GM21717 (cell line): ENCODE results near the gene PLCB1.
A peak's percentile ranks its signal among the peaks of the same experiment; 100 is the strongest.

Source experiments
- ATAC-seq: cut with Tn5 transposase; IDR thresholded peaks from one replicate; pipeline ENCODE4 v1.9.1; 2021; ENCODE audit warnings: mild to moderate bottlenecking, moderate library complexity; ENCODE audit not compliant: unreplicated experiment

PLCB1 gene

DNA sequence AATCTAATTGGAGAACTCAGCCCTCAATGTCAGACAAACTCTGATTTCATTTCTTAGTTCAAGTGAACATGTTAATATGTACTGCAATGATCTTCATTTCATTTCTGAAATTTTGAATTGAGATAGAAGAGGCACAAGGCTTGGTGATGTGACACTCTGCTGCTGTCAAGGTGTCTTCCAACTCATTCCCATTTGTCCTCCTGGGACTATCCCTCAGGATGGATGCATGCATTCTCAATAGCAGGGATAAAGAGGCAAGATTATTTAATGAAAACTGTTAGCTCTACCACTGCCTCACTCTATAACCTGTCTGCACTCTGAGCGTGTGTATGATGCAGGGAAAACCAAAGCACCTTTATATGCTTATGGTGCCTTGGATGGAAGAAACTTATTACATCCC is 78.7 kb downstream of the PLCB1 start:
- no peak for ATAC-seq

DNA sequence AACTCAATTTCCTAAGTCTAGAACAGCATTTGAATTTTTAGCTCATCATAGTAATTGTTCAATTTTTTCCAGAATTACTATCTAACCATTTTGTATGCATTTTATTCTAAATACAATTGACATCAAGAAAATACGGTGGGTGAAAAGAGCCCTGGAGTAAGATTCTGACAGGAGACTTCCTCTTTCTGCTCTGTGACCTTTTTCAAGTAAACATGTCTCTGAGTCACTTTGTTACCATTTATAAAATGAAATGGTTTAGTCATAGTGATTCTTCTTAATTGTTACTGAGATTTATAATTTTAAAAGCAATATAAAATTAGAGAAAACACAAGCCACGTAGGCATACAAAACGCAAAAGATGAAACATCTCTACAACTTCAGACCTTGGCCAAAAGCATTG is 80.2 kb downstream of the PLCB1 start:
- ATAC-seq, result no peak

DNA sequence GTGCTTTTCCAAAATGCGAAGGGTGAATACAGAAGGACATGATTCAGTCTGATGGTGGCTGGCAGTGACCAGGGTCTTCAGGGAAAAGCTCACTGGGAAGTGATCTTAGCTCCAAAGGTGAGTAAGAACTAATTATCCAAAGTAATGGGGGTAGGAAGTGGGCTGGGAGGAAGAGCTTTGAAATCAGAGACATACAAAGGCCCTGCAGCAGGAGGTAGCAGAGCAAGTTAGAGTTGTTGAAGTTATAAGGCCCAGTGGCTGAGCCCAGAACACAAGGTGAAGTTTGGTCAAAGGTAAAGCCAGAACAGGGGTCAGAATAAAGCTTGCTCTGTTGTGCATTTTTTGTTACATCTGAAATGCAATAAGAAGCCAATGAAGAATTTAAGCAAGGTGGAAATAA is 81.2 kb downstream of the PLCB1 start:
- ATAC-seq, result no peak

DNA sequence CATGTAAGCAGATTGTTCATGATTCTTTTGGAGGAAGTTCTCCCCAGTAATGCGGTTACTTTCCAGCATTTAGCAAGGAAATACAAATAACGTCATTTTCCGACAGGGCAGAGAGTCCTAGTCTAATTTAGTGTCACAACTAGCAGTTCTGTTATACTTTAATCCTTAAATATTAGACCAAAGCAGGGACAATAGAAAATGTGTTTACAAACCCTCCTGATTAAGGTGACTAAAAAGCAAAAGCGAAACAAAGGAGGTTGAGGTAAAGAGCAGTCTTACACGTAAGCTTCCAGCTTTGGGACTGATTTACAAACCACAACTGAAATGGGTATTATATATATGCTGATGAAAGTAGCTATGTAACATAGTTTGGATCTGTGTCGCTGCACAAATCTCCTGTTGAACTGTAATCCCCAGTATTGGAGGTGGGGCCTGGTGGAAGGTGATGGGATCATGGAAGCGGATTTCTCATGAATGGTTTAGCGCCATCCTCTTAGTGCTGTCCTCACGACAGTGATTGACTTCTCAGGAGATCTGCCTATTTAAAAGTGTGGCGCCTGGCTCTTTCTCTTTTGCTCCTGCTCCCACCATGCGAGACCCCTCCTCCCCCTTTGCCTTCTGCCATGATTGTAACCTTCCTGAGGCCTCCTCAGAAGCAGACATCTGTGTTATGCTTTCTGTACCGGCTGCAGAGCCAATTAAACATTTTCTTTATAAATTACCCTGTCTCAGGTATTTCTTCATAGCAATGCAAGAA is 81.9 kb downstream of the PLCB1 start:
- ATAC-seq, result peak; percentile 90

DNA sequence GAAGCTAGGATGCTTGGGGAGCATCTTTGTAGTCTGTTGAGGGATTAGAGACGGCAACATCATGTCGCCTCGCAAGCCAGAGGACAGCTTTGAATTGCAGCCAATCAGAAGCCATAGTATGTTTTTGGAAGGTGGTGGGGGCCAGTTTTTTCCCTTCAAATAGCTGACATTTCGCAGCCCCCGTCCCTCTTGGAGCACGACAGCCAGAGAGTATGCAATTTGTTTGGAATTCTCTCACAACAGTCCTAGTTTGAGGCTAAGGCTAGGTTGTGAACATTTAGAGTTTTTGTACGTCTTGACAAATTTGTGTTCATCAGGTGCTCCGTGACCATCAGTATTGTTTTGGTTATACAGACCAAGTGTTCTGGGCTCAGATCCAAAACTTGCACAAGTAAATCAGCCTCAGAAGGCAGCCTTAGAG is 83.3 kb downstream of the PLCB1 start:
- ATAC-seq, result no peak

DNA sequence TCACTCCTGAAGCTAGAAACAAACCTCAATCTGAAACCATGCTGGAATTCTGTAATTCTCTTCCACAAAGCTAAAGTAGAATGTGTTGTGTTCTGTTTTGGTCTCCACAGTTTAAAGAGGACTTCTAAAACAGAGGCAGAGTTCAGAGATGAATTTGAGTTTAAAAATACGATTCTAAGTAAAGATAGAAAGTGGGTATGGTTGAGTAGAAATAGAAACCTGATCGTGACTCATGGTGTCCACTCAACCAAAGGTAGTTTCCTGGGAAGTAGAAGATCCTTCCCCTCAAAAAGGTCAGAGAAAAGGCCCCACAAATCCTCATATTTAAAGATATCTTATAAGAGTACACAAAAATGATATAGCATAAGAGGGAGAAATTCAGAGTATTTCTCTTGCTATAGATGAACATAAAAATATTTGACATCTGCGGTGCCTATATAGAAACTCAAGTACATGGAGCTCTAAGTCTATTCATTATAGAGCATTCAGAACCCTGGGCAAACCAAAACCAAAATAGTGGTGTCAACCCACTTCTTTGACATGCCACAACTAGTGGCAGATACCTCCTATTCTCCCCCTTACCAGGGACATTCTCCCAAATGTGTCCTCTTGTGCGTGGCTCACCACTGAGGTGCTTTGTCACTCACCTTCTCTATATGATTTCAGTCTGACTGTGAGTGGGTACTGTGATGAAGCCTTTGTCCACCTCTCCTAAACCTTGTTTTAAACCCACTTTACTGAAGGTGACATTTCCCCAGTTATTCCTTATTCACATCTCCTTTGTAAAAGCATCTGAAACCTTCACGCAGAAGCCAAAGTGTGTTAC is 84.5 kb downstream of the PLCB1 start:
- ATAC-seq, result peak; percentile 49

DNA sequence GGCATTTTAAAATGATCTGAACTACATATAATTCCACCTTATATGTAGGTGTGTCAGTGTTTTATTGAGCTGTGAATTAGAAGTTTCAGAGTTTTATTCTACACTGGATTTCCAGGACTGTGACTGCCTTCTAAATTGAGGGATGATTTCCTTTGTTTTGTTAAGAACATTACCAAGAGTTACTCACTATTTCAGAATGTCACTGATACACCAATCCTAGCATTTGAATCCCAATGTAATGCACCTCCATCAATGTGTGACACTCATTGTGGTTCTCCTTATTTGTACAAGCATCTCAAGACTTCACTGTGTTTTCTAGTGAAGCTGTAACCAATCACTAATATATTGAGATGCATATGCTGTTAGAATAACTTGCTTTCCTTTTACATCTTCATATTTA is 86.8 kb downstream of the PLCB1 start:
- no peak for ATAC-seq

DNA sequence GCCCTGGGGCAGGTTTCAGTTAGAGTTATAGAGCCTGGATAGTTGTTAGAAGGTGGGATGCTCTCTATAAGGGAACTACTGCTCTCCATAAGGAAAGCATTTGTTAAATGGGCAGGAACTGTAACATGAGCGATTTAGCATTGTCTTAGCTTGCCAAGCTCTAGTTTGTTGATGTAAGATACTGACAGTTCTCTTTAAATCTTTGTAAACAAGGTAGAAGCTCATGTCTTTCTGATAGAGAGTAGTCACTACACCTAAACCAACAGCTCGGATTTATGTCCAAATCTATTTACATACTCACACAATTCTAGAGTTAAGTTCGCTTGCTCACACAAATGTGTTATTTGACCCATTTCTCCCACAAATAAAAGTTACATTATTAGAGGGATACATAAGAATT is 87.3 kb downstream of the PLCB1 start:
- no peak for ATAC-seq

DNA sequence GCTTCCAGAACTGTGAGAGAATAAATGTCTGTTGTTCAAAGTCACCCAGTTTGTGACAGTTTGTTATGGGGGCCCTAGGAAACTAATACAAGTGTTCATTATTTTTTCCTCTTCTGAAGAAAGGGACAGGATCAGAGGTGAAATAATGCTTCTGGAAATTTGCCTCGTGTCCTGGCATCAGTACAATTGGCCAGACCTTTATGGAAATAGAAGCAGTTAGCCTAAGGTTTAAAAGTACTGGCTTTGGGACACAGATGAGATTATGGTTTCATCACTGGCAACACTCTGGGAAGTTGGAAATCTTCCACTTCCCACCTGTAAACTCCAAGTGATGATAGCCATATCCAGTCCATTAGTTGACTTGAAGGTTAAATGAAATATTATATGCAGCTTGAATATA is 88.7 kb downstream of the PLCB1 start:
- no peak for ATAC-seq

DNA sequence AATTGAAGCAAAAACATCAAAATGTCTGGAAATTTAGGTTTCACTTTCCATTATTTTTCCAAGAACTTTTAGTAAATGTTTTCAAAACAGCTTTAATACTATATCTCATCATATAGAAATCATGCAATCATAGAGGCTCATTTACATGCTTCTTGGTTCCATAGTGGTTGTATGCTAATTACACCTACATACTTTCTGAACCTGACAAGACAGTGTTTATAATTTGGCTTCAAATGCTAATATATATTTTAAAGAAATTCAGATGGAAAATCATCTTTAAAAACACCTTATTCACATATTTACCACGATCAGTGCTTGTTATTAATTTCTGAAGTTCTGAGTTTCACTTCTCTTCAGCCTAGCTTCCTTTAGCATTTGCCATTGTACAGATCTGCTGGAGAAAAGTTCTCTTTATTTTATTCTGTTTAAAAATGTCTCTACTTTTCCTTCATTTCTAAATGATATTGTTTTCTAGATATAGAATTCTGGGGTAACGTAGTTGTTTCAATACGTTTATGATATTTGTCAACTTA is 89.9 kb downstream of the PLCB1 start:
- ATAC-seq, result no peak

DNA sequence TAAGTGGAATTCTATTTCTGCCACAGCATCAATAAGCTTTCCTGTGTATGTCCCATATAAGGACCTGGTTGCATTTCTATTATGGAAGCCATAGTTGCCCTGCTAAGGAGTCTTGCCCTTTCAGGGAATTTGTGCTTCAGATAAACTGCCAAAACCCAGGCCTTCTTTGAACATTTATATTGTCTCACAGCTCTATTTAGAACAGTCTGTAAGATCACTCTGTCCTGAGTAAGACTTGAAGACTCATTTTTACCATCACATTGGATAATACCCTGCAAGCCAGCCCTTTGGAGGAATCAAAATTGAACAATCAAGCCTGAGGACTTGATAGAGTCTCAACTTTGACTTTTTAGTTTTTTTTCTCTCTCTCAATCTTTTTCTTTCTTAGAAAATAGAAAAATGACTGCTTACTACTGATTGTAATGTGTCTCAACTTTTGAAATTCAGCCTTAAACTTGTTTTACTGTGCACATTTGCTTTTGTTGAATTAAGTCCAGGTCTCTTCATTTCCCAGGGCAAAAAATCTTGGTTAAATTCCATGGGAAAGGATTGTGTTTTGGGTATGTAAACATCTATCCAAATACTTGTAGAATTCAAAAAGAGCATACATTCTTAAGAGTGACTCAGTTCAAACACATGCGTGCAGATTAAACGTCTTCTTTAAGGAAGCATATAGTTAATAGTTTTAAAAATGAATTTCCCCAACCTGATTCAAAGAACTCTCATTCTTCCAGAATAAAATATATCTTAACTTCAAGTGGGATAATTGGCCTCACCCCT is 91.2 kb downstream of the PLCB1 start:
- ATAC-seq, result no peak

DNA sequence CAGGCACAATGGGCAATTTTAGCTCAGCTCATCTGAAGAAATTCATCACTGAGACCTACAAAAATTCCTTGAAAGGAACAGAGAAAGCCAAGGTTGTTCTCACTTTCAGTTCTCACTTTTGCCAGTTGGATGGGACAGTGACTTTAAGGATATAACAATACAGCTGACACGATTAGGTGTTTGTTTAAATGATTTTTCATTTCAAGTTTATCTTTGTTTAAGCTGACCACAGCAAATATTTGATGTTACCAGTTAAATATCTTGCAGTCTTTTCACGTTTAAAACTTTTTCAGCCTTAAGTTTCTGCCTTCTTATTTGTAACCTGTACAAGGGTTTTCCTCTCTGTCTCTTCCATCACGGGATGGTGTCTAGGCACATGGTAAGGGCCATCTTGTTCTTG is 93.6 kb downstream of the PLCB1 start:
- ATAC-seq, result no peak

DNA sequence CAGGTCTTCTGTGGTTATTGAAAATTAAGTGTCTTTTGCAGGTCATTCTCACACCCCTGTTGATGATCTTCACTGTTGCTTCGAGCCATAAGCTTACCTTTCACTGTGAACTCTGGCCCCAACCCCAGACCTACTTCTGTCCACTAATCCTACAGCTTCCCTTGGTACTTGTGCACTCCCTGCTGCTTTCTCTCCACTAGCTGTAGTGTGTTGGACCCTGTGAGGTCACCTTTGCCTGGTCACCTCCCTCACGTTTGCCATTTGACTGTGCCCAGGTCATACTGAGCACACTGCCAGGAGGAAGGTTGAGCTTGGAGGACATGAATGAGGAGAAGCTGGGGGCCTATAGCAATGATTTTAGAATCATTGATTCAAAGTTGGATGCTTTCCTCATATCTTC is 94.0 kb downstream of the PLCB1 start:
- no peak for ATAC-seq

DNA sequence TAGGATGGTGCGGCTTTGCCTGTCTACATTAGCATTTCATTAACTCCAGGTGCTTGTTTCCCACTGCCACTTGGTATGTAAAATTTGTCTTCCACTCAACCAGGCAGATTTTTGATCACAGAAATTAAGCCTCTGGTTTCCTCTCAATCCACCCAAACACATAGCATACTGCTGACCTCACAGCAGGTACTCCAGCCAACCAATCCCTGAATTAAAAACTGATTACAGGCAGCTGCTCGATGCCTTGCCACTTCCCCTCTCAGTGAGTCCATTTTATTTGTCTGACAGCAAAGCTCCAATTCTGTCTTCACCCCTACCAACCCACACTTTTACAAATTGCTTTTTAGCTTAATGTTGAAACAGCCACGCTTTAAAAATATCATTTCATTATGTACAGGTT is 95.2 kb downstream of the PLCB1 start:
- no peak for ATAC-seq

DNA sequence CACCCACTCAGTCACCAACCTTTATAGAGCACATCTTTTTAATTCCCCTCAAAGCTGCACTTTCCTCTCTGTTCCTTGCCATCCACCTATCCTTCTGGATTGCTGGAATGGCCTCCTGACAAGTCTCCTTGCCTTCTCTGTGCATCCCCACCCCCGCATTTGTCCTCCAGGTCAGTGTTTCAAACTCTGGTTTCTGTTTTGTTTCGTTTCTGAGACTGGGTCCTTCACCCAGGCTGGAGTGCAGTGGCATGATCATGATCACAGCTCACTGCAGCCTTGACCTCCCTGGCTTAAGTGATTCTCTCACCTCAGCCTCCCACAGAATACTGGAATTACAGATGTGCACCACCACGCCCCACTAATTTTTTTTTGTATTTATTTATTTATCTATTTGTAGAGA is 96.2 kb downstream of the PLCB1 start:
- no peak for ATAC-seq

DNA sequence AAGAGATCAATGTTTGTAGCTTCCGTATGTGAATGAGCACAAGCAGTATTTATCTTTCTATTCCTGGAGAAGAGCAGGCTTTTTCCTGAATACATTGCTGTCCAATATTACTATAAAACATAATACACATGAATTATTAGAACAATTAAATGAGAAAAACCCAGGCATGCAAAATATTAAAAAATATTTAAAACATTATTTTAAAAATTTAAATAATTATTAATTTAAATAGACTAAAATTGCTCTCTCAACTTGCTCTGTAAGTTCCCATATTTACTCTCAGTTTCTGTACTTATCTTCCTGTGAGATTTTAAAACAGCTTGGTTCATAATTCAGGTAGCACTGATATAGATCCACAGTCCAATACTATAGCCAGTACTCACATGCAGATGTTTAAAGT is 97.0 kb downstream of the PLCB1 start:
- no peak for ATAC-seq

DNA sequence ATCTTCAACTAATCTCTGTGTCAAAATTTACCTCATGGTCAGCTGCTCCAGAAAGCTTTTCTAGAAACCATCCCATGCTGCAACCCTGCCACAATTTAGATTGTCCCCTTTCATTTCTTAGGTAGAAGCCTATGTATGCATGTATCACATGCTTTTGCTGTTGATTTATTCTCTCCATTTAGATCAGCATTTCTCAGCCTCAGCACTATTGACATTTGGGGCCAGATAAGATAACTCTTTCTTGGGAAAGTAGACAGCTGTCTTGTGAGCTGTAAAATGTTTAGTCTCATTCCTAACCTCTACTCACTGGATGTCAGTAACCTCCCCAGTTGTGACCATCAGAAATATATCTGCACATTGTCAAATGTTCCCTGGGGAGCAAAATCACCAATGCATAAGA is 99.0 kb downstream of the PLCB1 start:
- no peak for ATAC-seq

DNA sequence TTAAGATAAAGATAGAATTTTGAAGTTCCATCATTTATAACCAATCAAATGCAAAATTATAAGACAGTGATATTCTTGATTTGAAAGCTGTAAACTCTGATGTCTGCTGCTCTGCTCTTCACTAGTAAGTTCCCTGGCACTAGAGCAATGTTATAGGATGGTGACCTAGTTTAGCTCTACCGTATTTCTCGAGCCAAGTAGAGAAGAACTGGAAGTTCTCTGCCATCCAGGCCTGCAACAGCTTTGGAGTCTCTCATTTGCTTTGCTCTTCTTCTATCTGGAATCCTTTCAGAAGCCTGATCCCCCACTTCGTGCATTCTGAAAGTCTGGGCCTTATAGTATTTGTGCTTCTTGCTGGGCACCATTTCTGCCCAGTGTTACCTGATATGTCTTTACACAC is 100.3 kb downstream of the PLCB1 start:
- no peak for ATAC-seq

DNA sequence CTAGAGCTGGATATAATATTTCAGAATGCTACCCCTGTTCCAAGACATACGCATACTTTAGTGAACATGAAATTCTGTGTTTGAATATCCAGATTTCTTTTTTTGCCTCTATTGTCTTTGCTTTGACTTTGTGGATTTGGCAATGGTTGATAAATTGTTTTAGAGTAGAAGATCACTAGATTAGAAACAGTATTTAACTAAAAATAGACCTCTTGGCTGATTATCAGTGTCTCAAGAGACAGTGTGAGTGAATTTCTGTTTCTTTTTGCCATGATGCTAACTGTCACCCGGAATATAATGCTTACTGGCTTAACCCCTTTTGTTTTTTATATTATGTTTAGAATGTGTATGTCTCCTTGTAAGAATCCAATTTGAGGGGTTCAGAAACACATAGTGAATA is 102.5 kb downstream of the PLCB1 start:
- no peak for ATAC-seq

DNA sequence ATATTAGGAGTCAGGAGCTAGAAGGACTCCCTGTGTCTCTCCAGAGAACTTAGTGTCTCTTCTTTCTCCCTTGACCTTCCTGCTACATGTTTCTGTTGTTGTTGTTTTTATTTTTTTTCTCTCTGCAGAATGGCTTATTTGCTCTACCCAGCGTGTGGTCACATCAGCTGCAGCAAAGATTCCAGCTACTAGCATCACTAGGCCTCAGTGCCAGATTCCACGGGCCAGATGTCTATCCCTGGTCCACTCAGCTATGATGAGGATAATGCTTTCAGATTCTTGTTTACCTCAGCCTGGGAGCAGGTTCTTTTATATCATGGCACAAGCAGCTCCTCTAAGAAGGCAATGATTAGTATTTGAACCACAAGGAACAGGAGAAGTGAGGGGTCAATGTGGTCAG is 110.0 kb downstream of the PLCB1 start:
- ATAC-seq, result no peak
